Esophagus (tissue), 2 donors: ENCODE measurements around the gene PTOV1. TPM values are rescaled to one million over a fixed set of nuclear protein-coding genes. Genes with fewer than 3 reads are reported as not detected.

Source experiments
- H3K27ac ChIP-seq, 2 donors: one replicate each; pipeline ENCODE4 v1.5.1; 2013; ENCODE audit warnings: low read depth in 2 of 2, mild to moderate bottlenecking in 2 of 2, inconsistent platforms in 1 of 2, low read length in 1 of 2, moderate library complexity in 1 of 2
- H3K27me3 ChIP-seq, 2 donors: one replicate each; pipeline ENCODE4 v1.6.1; 2013; ENCODE audit warnings: low read length in 2 of 2, control low read depth in 1 of 2, mild to moderate bottlenecking in 1 of 2; ENCODE audit not compliant: insufficient read depth in 2 of 2, control insufficient read depth in 1 of 2
- H3K36me3 ChIP-seq, 2 donors: one replicate each; pipeline ENCODE4 v1.6.1; 2013; ENCODE audit warnings: low read length in 1 of 2; ENCODE audit not compliant: control insufficient read depth in 2 of 2, insufficient read depth in 2 of 2
- H3K4me1 ChIP-seq, 2 donors: one replicate each; pipeline ENCODE4 v1.6.1; 2013; ENCODE audit warnings: low read length in 1 of 2; ENCODE audit not compliant: control insufficient read depth in 2 of 2, insufficient read depth in 2 of 2
- H3K4me3 ChIP-seq, 2 donors: one replicate each; pipeline ENCODE4 v1.5.1; 2013; ENCODE audit warnings: low read length in 2 of 2, mild to moderate bottlenecking in 2 of 2, low read depth in 1 of 2, moderate library complexity in 1 of 2
- H3K9me3 ChIP-seq, 2 donors: one replicate each; pipeline ENCODE4 v1.6.1; 2013; ENCODE audit warnings: mild to moderate bottlenecking in 2 of 2, low read depth in 1 of 2, low read length in 1 of 2, moderate library complexity in 1 of 2; ENCODE audit not compliant: control insufficient read depth in 2 of 2, insufficient read depth in 1 of 2
- WGBS, 2 donors: extraction: QIAGEN DNeasy Blood & Tissue Kit; methylation state at CpG; one replicate each; pipeline ENCODE4 v1.1.7; 2013; 5-methylcytosine and 5-hydroxymethylcytosine counted together
- polyA plus RNA-seq, 2 donors: library from polyadenylated mRNA; stranded (reverse); fragments of 200-250 nt; gene quantifications; one replicate each; pipeline ENCODE4 v1.2.3, GENCODE V29; 2013
- donor health status: healthy with polysubstance abuse.
- donor health status: Bipolar disorder and iron deficiency.

The PTOV1 gene
- polyA plus RNA-seq, 2 donors = 59.1 to 92.8 TPM

DNA sequence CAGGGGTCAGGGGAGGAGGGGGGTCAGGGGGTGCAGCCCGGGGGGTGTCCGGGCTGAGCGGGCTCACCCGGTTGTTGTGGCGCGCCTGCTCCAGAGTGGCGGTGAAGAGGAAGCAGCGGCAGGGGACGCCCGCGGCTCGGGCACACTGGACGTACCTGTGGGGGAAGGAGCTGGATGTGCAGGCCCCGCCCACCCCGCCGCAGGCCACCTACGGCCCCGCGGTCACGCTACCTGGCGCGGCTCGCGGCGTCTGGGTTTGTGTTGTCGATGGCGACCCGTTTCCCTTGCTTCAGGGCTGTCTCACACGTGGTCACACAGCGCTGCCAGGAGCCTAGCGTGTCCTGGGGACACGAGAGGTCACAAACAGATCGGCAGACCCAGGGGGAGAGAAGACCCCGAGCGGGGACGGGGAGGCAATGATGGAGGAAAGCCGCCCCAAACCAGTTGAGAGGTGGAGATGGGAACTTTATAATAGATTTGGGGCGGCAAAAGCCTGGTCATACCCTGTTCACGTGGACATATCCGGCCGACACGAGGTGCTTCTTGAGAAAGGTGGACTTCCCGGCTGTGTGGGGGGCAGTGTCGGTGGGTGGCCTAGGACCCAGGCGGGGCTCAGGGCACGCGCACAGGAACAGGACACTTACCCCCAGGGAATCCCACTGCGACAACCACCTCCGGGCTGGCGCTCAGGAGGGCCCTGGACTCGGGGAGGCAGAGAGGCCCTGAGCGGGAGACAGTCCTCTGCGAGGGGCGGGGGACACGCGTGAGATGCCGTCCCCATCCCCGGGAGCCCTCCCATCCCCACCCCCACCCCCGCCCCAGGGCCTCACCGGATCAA lies 10.8 kb downstream of the PTOV1 start:
- Histone ChIP-seq H3K9me3 (no peaks in the 10 kb centered on the region), H3K27me3 (no peaks in the 10 kb centered on the region), H3K27ac (peak overlapping the region in 1 of 2 donors; percentile 8), H3K4me1 (peaks cover 0 to 8% of the 10 kb centered on the region in 2 donors), H3K36me3 (peaks cover 9 to 54% of the 10 kb centered on the region in 2 donors), H3K4me3 (no peak overlapping the region)
- 70 to 74% methylated on average over 60 of the region's 60 CpGs for WGBS, 2 donors

DNA sequence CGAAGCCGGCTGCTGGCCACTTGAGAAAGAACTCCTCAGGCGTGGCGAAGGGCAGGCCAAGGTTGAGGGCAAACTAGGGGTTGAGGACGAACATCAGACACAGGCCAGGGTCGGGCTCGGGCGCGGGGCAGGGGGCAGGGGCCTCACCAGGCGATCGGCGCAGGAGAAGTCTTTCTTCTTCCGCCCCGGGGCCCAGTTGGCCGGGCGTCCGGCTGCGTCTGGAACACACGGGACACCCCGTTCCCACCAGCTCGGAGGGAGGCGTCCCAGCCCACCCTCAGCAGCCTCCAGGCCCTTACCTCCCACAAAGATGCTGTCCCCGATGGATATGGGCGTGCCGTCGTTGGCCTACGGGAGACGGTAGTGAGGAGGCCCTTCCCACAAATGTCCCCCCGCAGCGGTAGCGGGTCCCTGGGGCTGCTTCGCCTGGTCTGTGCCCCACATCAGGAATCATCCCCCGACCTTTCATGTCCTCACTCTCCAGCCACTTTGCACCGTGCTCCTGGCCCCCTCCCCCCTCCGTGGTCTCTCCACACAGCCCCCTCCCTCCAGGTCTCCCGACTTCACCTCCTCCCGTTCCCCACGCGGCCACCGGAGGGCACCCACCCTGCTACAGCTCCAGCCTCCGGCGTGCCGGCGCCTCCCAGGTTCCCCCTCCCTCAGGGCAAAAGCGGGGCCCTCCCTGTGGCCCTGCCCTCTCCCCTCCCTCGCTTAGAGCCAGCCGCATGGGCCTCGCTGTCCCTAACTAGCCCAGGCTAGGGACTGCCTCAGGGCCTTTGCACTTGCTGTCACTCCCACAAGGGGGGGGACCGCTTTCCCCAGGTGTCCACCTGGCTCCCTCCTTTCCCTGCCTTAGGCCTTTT lies 11.7 kb downstream of the PTOV1 start:
- no peaks in the 10 kb centered on the region for H3K9me3 ChIP-seq
- H3K4me3 ChIP-seq = no peak overlapping the region
- no peak overlapping the region for H3K27ac ChIP-seq
- H3K4me1 ChIP-seq = peaks cover 0 to 8% of the 10 kb centered on the region in 2 donors
- H3K27me3 ChIP-seq = no peaks in the 10 kb centered on the region
- H3K36me3 ChIP-seq = peaks cover 9 to 52% of the 10 kb centered on the region in 2 donors
- WGBS, 2 donors = 82 to 83% methylated on average over 40 to 49 of the region's 49 CpGs

DNA sequence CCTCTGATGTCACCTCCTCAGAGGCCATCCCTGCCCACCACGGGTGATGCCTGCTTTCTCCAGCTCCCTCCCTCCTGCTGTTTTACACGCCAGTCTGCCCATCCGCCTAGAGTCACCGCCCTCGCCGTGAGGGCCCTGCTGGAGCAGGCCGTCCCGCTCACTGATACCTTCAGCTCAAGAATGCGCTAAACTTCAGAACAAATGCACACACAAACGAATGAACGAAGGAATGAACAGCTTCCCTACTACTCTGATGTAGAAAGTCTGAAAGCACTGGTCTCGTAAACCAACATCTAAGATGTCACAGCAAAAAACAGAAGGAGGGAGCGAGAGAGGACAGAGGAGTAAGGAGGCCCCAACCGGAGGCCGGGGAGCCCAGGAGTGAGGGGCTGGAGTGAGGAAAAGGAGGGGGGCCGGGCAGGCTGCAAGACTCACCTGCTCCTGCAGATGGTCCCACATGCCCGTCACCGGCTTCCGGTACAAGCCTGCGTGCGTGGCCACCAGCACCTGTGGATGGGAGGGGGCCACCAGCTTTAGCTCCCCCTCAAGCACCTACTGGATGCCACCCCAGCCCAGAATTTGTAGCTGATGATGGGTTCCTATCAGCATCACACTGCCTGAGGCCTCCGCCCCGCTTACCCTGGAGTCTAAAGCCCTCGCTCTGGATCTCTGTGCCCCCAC lies 12.4 kb downstream of the PTOV1 start:
- Histone ChIP-seq H3K27me3 (no peaks in the 10 kb centered on the region), H3K36me3 (peaks cover 9 to 44% of the 10 kb centered on the region in 2 donors), H3K4me3 (no peak overlapping the region), H3K27ac (no peak overlapping the region), H3K4me1 (peaks cover 0 to 8% of the 10 kb centered on the region in 2 donors), H3K9me3 (no peaks in the 10 kb centered on the region)
- 92 to 94% methylated on average over 24 of the region's 24 CpGs for WGBS, 2 donors

DNA sequence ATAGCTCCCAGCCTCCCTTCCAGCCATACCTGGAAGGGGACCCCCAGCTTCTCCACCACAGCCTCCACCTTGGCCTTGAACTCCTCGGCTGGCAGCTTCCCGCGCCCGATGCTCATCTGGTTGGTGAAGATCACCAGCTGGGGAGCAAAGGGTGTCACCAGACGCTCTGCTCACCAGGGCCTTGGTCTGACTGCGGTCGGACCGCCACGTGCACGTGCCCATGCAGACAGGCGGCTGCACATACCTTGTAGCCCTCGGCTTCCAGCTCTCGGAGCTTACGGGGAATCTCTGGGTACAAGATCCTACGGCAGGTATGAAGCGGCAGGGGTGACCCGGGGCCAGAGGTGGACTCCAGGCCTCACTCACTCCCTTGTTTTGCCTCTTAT lies 13.0 kb downstream of the PTOV1 start:
- Histone ChIP-seq H3K4me1 (peaks cover 0 to 8% of the 10 kb centered on the region in 2 donors), H3K4me3 (no peak overlapping the region), H3K9me3 (no peaks in the 10 kb centered on the region), H3K27ac (no peak overlapping the region), H3K27me3 (no peaks in the 10 kb centered on the region), H3K36me3 (peaks cover 9 to 40% of the 10 kb centered on the region in 2 donors)
- 91% methylated on average over 17 of the region's 17 CpGs for WGBS, 2 donors

DNA sequence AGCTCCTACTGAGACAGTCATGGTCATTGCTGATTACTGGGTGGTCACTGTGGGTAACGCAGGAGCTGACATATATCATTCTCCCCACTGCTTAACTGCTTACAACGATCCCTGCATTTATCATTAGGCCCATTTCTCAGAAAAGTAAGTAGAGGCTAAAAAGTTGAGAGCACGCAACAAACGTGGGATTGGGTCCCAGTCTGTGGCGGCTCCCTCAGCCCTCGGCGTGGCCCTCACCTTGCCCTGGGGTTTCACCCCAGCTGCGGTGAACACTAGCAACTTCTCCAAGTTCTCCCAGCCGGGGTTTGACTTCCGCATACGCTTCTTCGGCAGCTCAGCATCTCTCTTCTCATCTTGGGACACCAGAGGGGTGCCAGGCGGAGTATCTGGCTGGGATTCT lies 13.9 kb downstream of the PTOV1 start:
- WGBS, 2 donors = 89 to 92% methylated on average over 13 of the region's 13 CpGs
- no peaks in the 10 kb centered on the region for H3K27me3 ChIP-seq
- H3K9me3 ChIP-seq = no peaks in the 10 kb centered on the region
- H3K27ac ChIP-seq = no peak overlapping the region
- H3K4me3 ChIP-seq = no peak overlapping the region
- H3K4me1 ChIP-seq = peaks cover 0 to 11% of the 10 kb centered on the region in 2 donors
- H3K36me3 ChIP-seq = peaks cover 9 to 36% of the 10 kb centered on the region in 2 donors

DNA sequence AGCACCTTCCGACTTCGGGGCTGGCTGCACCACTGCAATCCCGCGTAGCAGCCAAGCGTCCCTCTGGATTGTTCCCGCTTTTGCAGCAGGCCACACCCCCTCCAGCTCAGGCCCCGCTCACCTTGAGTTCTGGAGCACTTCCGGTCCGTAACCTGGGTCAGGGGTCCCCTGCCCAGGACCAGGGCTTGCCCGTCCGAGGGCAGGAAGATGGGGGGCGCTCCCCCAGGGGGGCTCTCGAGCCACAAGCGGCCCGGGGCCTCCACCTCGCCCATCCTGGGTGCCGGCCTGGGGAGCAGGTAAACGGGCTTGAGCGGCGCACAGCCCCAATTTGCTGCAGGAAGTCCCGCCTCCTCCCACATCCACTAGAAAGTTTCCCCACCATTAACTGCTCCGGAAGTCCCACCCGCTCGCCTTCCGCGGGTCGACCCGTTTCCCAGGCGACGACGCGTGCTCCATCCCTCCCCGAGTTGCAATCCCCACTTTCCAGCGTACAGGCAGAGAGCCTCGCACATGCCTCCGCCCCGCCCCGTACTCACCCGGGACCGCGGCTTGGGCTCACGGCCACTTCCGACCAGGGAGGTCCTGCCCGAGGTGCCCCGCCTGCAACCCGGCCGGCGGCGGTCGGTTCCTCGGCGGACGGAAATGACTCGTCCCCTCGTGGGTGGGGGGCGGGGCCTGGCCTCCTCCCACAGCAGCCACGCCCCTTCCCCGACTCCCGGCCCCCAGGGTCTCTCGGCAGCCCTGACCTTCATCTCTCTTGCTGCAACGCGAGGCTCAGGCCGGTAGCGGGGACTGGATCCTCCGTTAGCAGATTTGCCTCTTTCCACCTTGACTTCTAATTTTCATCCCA lies 16.2 kb downstream of the PTOV1 start, which contains the start of gene PNKP:
PNKP (minus strand) TSS at position 644 of the 850 bp plus-strand sequence; CDS start at position 272, 372 bp downstream.
- WGBS, 2 donors = 0 to 1% methylated on average over 62 to 65 of the region's 65 CpGs
- H3K9me3 ChIP-seq = no peaks in the 10 kb centered on the region
- H3K4me1 ChIP-seq = peaks cover 0 to 13% of the 10 kb centered on the region in 2 donors
- H3K27me3 ChIP-seq = no peaks in the 10 kb centered on the region
- H3K27ac ChIP-seq = peak within 1 kb of the TSS; percentile 90 to 97
- H3K4me3 ChIP-seq = peak within 1 kb of the TSS; percentile 76
- H3K36me3 ChIP-seq = peaks cover 4 to 21% of the 10 kb centered on the region in 2 donors

DNA sequence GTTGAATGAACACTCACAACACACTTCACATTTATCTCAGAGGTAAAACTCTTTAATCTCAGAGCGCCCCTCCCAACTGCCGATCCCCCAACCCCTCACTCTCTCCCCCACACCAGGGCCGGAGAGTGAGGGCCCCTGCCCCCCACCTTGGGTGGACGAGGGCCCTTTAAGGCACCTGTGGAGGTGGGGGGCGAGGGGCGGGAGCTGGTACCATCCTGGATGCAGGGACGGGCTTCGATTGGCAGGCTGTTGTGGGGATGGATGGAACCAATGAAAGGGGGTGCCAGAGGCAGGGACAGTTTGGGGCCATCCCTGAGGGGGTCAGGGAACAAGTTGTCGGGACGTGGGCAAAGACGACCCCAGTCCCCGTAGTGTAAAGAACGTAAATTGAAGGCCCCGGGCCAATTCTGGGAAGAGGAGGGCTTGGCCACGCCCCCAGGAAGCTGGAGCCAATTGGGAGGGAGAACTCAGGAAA lies 18.1 kb downstream of the PTOV1 start:
- peaks cover 0 to 13% of the 10 kb centered on the region in 2 donors for H3K4me1 ChIP-seq
- H3K27ac ChIP-seq = peak overlapping the region; percentile 73 to 89
- no peaks in the 10 kb centered on the region for H3K27me3 ChIP-seq
- WGBS, 2 donors = 2% methylated on average over 15 of the region's 15 CpGs
- peak overlapping the region; percentile 29 to 31 for H3K4me3 ChIP-seq
- H3K9me3 ChIP-seq = no peaks in the 10 kb centered on the region
- peaks cover 6 to 12% of the 10 kb centered on the region in 2 donors for H3K36me3 ChIP-seq

DNA sequence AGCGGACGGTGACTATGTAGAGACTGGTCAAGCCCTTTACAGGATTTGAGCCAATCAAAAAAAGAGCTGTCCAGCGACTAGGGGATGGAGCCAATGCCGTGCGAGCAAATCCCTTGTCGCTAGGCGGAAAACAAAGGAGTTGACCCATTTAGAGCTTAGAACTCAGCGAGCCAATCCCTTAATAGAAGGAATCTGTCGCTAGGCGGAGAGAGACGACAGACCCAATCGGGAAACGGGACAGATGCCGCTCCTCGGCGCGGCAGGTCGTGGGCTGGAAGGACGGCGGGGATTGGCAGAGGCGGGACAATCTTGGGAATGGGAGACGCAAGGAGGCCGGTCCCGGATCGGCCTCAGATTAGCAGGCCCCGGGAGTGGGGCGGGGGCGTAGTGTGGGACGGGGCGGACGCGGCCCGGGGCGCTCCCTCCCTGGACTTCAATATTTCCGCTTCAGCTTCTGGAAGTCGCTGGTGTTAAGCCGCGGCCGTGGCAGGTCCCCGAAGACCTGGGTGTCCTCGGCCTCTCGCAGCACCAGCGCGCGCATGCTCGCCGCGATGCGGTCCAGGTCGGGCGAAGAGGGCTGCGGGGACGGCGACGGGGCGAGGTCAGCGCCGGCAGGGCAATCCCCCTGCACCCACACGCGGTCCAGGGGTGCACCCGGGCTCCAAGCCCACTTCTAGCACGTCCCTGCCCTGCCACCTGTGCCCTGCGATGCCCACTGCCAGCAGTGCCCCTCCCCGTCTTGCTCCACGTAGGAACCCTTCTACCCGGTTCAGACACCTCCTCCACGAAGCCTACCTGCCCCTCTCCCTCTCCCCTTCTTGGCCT lies 18.7 kb downstream of the PTOV1 start:
- Histone ChIP-seq H3K27me3 (no peaks in the 10 kb centered on the region), H3K36me3 (peaks cover 7 to 9% of the 10 kb centered on the region in 2 donors), H3K4me3 (peak overlapping the region; percentile 38 to 48), H3K27ac (peak overlapping the region; percentile 89 to 91), H3K9me3 (no peaks in the 10 kb centered on the region), H3K4me1 (peaks cover 2 to 13% of the 10 kb centered on the region in 2 donors)
- 1 to 2% methylated on average over 61 to 67 of the region's 67 CpGs for WGBS, 2 donors
